SH-SY5Y (cell line): Measurements from ENCODE around the gene CCDC54.

ENCODE experiments used
- GATA2 ChIP-seq: IDR thresholded peaks from 2 replicates; pipeline ENCODE4 v1.6.1; 2011; ENCODE audit warnings: mild to moderate bottlenecking, low read depth, low read length
- GATA3 ChIP-seq: IDR thresholded peaks from 2 replicates; pipeline ENCODE4 v1.6.1; 2011; ENCODE audit warnings: low read depth, mild to moderate bottlenecking, low read length, moderate library complexity

GRCh38 chr3:107373896-107374295 lies 3.3 kb upstream of the CCDC54 start:
- TF ChIP-seq GATA2 = no peak
- no peak for TF ChIP-seq GATA3
